ENCODE measurements around the gene NCKIPSD. TPM values are rescaled to one million over a fixed set of nuclear protein-coding genes. Genes with fewer than 3 reads are reported as not detected.

The NCKIPSD gene
- total and polyA plus RNA-seq, 2 donors (not counting 3 experiments of a cell fraction or from before 2014, with no cell fraction given) = 12.8 to 19.1 TPM

- Histone ChIP-seq H3K9ac (replicated peaks; ENCODE audit: extremely low read depth, insufficient read depth, low read length) (no peak overlapping the region), H4K20me1 (replicated peaks; ENCODE audit: control insufficient read depth, extremely low read depth, insufficient read depth, low read length) (peaks cover 18% of the 10 kb centered on the region), H3K4me3 (replicated peaks in 1 of 3; ENCODE audit: insufficient read depth in 1 of 3, low read depth in 1 of 3, low read length in 3 of 3) (no peak overlapping the region), H3K27me3 (ENCODE audit: control insufficient read depth in 2 of 2, insufficient read depth in 2 of 2, low read length in 2 of 2) (no peaks in the 10 kb centered on the region), H3K9me1 (replicated peaks; ENCODE audit: control insufficient read depth, extremely low read depth, insufficient read depth, low read length) (no peaks in the 10 kb centered on the region), H3K4me2 (ENCODE audit: insufficient read depth, low read length) (no peak overlapping the region), H3K79me2 (ENCODE audit: control insufficient read depth, insufficient read depth, low read length) (peaks cover 80% of the 10 kb centered on the region), H3K36me3 (ENCODE audit: control insufficient read depth in 2 of 2, extremely low read depth in 1 of 2, insufficient read depth in 2 of 2, low read length in 2 of 2) (peaks cover 10 to 17% of the 10 kb centered on the region in 2 experiments), H3K4me1 (ENCODE audit: control insufficient read depth, extremely low read depth, insufficient read depth, low read length) (peaks cover 20% of the 10 kb centered on the region), H3K9me3 (replicated peaks; ENCODE audit: control insufficient read depth, insufficient read depth, low read length) (no peaks in the 10 kb centered on the region), H2AFZ (ENCODE audit: low read depth, low read length) (no peak overlapping the region), H3K27ac (ENCODE audit: insufficient read depth, low read depth, low read length) (no peak overlapping the region)
- no TSS peak for BruUV-seq (replicated peaks)
- ChIA-PET POLR2A (no interaction called here), CTCF (interaction anchor here (1.3 kb wide), 1 partner anchor 13 kb away, joined by 7 read pairs; the partner anchor contains the start of gene NCKIPSD)
- dilution Hi-C loops (cut with MboI; ENCODE audit: extremely low pct_ligation_motif_present, low sequenced_read_pairs) = no loop called here
- intact Hi-C loops (cut with micrococcal nuclease) = no loop called here
- FAIRE-seq = no peak
- DNase-seq (ENCODE audit: low read depth, low spot score) = no peak
- TF ChIP-seq MYC (IDR thresholded peaks at IDR 0.05; ENCODE audit: low read depth, low read length) = no peak
- TF ChIP-seq POLR2AphosphoS5 (IDR thresholded peaks at IDR 0.05; ENCODE audit: insufficient read depth, low read depth, low read length) = no peak
- TF ChIP-seq EZH2 (IDR thresholded peaks at IDR 0.05; ENCODE audit: borderline replicate concordance, low read depth, low read length, severe bottlenecking) = no peak
- TF ChIP-seq, protein P1, sequence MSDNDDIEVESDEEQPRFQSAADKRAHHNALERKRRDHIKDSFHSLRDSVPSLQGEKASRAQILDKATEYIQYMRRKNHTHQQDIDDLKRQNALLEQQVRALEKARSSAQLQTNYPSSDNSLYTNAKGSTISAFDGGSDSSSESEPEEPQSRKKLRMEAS (IDR thresholded peaks at IDR 0.05; ENCODE audit: insufficient read depth, insufficient read length) = no peak
- no peak for TF ChIP-seq FOS (IDR thresholded peaks at IDR 0.05; ENCODE audit: borderline replicate concordance, insufficient read depth, low read length)
- no peak for TF ChIP-seq CTCF (IDR thresholded peaks at IDR 0.05; ENCODE audit: extremely low read depth in 1 of 2, insufficient read depth in 1 of 2, low read depth in 1 of 2, low read length in 2 of 2)
- no peak for TF ChIP-seq JUN (IDR thresholded peaks at IDR 0.05; ENCODE audit: borderline replicate concordance, insufficient read depth, insufficient read length, low read depth)
- no peak for TF ChIP-seq POLR2A (IDR thresholded peaks at IDR 0.05; ENCODE audit: low read depth, low read length)
- no peak for TF ChIP-seq GATA2 (IDR thresholded peaks at IDR 0.05; ENCODE audit: insufficient read depth, insufficient read length, low read depth, low read length)
Measured at GRCh38 chr3:48698891-48699290, 13.2 kb upstream of the NCKIPSD start.

All from endothelial cell of umbilical vein (primary cell).